OCI-LY1 (cell line): ENCODE results near the gene GALNT17.

Experiments
- H2AFZ ChIP-seq: fragments of 200-600 bp; sonication (generic), shearing (Covaris generic); 2 replicates; pipeline ENCODE4 v1.6.0; 2014; ENCODE audit warnings: antibody characterized with exemption, mild to moderate bottlenecking, low read length
- H3F3A ChIP-seq: fragments of 200-600 bp; sonication (generic), shearing (Covaris generic); 2 replicates; pipeline ENCODE4 v1.6.0; 2014; ENCODE audit warnings: mild to moderate bottlenecking, antibody characterized with exemption, low read length, moderate library complexity; ENCODE audit not compliant: insufficient read depth
- H3K27ac ChIP-seq: fragments of 200-600 bp; sonication (generic); 2 replicates; pipeline ENCODE4 v1.5.1; 2014; ENCODE audit warnings: low read length, mixed run types, mild to moderate bottlenecking, low read depth; ENCODE audit not compliant: poor library complexity, severe bottlenecking
- H3K27me3 ChIP-seq: fragments of 200-600 bp; sonication (generic); 2 replicates; pipeline ENCODE4 v1.6.0; 2014; ENCODE audit warnings: antibody characterized with exemption, mild to moderate bottlenecking, low read length, moderate library complexity; ENCODE audit not compliant: insufficient read depth
- H3K36me3 ChIP-seq: fragments of 200-600 bp; sonication (generic); 2 replicates; pipeline ENCODE4 v1.6.1; 2014; ENCODE audit warnings: mild to moderate bottlenecking, antibody characterized with exemption, low read length, moderate library complexity, mixed read lengths; ENCODE audit not compliant: insufficient read depth
- H3K4me1 ChIP-seq: fragments of 200-600 bp; sonication (generic); 2 replicates; pipeline ENCODE4 v1.5.1; 2014; ENCODE audit warnings: mild to moderate bottlenecking, low read length, moderate library complexity; ENCODE audit not compliant: insufficient read depth, severe bottlenecking
- H3K4me2 ChIP-seq: fragments of 200-600 bp; sonication (generic), shearing (Covaris generic); 2 replicates; pipeline ENCODE4 v1.6.1; 2014; ENCODE audit warnings: low read length
- H3K4me3 ChIP-seq: fragments of 200-600 bp; sonication (generic); 2 replicates; pipeline ENCODE4 v1.5.1; 2014; ENCODE audit warnings: low read length, low read depth, mild to moderate bottlenecking, mixed read lengths; ENCODE audit not compliant: poor library complexity, severe bottlenecking
- H3K79me2 ChIP-seq: fragments of 200-600 bp; shearing (Covaris generic); 2 replicates; pipeline ENCODE4 v1.6.1; 2016; ENCODE audit warnings: mixed run types, low read length, mixed read lengths; ENCODE audit not compliant: insufficient read depth
- H3K9ac ChIP-seq: fragments of 200-600 bp; sonication (generic), shearing (Covaris generic); 2 replicates; pipeline ENCODE4 v1.6.1; 2014; ENCODE audit warnings: mild to moderate bottlenecking, low read length, mixed read lengths
- H3K9me2 ChIP-seq: fragments of 200-600 bp; sonication (generic), shearing (Covaris generic); 2 replicates; pipeline ENCODE4 v1.6.1; 2014; ENCODE audit warnings: low read depth, mild to moderate bottlenecking, low read length, mixed read lengths
- H3K9me3 ChIP-seq: fragments of 200-600 bp; shearing (Covaris generic); 2 replicates; pipeline ENCODE4 v1.6.1; 2014; ENCODE audit warnings: low read length, mixed read lengths
- H4K20me1 ChIP-seq: fragments of 200-600 bp; sonication (generic), shearing (Covaris generic); 2 replicates; pipeline ENCODE4 v1.6.0; 2016; ENCODE audit warnings: mild to moderate bottlenecking, low read length; ENCODE audit not compliant: insufficient read depth
- CTCF ChIP-seq: fragments of 200-600 bp; sonication (generic), shearing (Covaris generic); IDR thresholded peaks from 2 replicates; pipeline ENCODE4 v1.5.1; 2017; ENCODE audit warnings: mild to moderate bottlenecking, antibody characterized with exemption, low read length, moderate library complexity, mixed read lengths
- EZH2 ChIP-seq: fragments of 200-600 bp; sonication (generic), shearing (Covaris generic); IDR thresholded peaks from 2 replicates; pipeline ENCODE4 v1.8.0; 2017; ENCODE audit warnings: borderline replicate concordance, mixed run types, mild to moderate bottlenecking, antibody characterized with exemption, low read length, moderate library complexity, mixed read lengths

Gene GALNT17

GRCh38 chr7:71594736-71595135 is 462.8 kb downstream of the GALNT17 start:
- Histone ChIP-seq H4K20me1 (no peaks in the 10 kb centered on the region), H3K27ac (no peak overlapping the region), H3K9me2 (no peaks in the 10 kb centered on the region), H3K9ac (no peak overlapping the region), H3K4me1 (no peaks in the 10 kb centered on the region), H3K4me2 (no peak overlapping the region), H3K4me3 (no peak overlapping the region), H3K9me3 (no peaks in the 10 kb centered on the region), H3F3A (no peaks in the 10 kb centered on the region), H3K27me3 (no peaks in the 10 kb centered on the region), H3K79me2 (no peaks in the 10 kb centered on the region), H2AFZ (no peak overlapping the region), H3K36me3 (no peaks in the 10 kb centered on the region)
- TF ChIP-seq CTCF (no peak), EZH2 (no peak)

- H3K9me3 ChIP-seq, result no peaks in the 10 kb centered on the region
- H3K79me2 ChIP-seq, result no peaks in the 10 kb centered on the region
- H3K4me3 ChIP-seq, result no peak overlapping the region
- no peak overlapping the region for H3K9ac ChIP-seq
- H3K9me2 ChIP-seq, result no peaks in the 10 kb centered on the region
- no peak overlapping the region for H3K4me2 ChIP-seq
- no peak overlapping the region for H2AFZ ChIP-seq
- no peaks in the 10 kb centered on the region for H4K20me1 ChIP-seq
- H3K4me1 ChIP-seq, result no peaks in the 10 kb centered on the region
- no peak overlapping the region for H3K27ac ChIP-seq
- no peaks in the 10 kb centered on the region for H3F3A ChIP-seq
- no peaks in the 10 kb centered on the region for H3K27me3 ChIP-seq
- H3K36me3 ChIP-seq, result no peaks in the 10 kb centered on the region
- TF ChIP-seq CTCF (no peak), EZH2 (no peak)
Measured at GRCh38 chr7:71595176-71595575, 463.2 kb downstream of the GALNT17 start.

- Histone ChIP-seq H3K9me2 (no peaks in the 10 kb centered on the region), H3K9ac (no peak overlapping the region), H3K79me2 (no peaks in the 10 kb centered on the region), H3K9me3 (no peaks in the 10 kb centered on the region), H3K4me3 (no peak overlapping the region), H4K20me1 (no peaks in the 10 kb centered on the region), H3K4me1 (no peaks in the 10 kb centered on the region), H3K27ac (no peak overlapping the region), H3K27me3 (0 out of 2 replicates have a peak, but pooled peaks cover 4% of the 10 kb centered on the region), H2AFZ (no peak overlapping the region), H3F3A (no peaks in the 10 kb centered on the region), H3K36me3 (no peaks in the 10 kb centered on the region), H3K4me2 (no peak overlapping the region)
- TF ChIP-seq CTCF (no peak), EZH2 (no peak)
Measured at GRCh38 chr7:71598553-71598952, 466.6 kb downstream of the GALNT17 start.
